Measurements from ENCODE around the gene YPEL3.
A peak's percentile ranks its signal among the peaks of the same experiment; 100 is the strongest.

The YPEL3 gene

DNA sequence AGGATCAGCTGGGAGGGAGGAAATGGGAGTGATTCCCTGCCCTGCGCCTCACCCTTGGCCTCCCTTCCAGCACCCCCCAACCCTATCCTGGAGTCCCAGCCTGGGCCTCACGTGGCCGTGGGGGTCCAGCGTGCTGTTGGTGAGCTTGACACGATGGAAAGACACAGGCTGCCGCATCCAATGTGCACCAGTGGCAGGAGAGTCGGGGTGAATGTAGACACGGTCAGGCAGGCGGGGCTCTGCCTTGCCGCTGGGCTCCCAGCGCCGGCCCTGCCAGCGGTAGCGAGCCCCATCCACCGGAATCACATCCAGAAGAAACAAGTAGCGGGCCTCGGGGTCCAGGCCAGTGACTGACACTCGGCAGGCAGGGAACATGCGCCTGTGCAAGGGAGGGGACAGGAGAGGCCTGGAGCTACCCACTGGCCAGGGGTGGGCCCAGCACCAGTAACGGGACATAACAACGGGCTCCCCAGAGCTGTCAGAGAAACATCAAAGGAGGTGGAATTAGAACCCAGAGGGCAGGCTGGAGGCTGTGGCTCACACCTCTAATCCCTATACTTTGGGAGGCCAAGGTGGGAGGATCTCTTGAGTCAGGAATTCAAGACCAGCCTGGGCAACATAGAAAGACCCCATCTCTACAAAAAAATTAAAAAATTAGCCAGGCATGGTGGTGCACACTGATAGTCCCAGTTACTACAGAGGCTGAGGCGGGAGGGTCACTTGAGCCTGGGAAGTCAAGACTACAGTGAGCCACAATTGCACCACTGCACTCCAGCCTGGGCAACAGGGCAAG lies 7.0 kb downstream of the YPEL3 start:
- no peak for DNase-seq

- no peak for DNase-seq
These were observed 7.7 kb downstream of the YPEL3 start for GRCh38 chr16:30088237-30088831.

DNA sequence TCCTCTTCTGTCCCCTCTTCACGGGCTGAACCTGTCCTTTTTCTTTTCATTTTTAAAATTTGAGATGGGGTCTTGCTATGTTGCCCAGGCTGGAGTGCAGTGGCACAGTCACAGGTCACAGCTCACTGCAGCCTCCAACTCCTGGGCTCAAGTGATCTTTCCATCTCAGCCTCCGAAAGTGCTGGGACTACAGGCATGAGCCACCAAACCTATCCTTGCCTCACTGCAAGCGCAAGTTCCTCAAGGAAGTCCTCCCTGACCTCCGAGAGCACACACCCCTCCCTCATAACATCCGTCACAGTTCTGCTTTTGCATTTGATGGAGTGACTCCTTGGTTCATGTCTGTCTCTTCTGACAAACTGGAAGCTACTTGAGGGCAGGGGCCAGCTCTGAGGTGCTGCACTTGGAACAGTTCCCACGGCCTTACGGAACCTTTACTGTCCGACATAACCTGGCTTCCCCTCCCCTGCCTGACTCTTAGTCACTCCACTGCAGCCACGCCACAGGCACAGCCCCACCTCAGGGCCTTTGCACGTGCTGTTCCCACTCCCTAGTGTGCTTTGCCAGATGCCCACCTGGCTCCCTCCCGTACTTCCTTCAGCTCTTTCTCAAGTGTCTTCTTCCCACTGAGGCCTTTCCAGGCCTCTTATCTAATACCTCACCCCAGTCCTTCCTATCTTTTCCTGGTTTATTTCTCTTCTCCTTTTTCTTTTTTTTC lies 8.7 kb downstream of the YPEL3 start:
- DNase-seq: no peak

DNA sequence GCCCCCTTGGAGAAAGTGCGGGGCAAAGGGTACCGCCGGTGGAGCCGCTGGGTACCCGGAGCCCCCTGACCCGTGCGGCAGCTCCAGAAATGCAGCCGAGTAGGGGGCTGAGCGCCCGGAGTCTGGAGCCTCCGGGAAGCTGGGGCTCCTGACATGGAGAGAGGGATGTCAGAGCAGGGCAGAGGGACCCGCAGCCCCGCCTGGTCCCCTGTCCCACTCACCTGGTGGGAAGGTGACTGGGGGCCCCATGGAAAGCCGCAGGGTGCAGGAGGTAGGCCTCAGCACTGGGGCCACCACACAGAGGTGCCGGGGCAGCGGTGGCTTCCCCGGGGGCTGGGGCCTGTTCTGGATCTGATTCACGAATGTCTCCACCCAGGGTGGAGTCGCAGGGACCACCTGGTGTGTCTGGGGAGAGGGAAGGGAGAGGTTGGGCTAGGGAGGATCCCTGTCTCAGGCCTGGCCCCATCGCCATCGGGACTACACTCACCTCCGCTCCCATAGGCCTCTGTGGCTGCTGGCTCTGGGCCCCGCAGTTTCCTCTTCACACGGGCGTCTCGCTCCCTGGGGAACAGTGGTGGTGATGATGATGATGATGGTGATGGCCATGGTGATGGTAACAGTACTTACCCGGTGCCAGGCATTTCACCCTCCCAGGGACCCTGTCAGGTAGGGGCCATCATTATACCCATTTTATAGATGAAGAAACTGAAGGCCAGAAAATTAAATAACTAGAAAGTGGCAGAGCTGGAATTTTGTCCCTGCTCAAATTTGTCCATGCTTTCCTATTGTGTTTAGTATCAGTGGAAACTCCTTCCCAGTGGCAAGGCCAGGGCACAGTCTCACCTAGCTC lies 9.5 kb downstream of the YPEL3 start:
- no peak for DNase-seq

GRCh38 chr16:30085820-30086219 lies 10.2 kb downstream of the YPEL3 start:
- DNase-seq: no peak

DNA sequence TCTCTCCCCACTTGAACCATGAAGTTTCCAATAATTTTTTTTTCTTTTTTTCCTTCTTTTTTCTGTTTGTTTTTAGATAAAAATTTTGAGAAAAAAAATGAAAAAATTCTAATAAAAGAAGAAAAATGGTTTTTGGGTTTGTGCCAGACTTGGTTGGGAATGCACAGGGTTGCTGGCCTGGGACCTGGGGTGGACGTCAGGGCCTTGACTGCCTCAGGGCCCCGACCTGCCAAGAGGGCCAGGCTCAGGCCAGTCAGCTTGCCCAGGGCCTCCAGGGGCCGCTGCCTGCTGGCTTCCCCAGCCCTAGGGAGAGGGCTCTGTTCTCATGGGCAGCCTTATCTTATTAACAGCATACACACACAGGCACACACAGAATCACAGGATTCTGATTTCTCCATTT lies 10.8 kb downstream of the YPEL3 start:
- DNase-seq: no peak

DNA sequence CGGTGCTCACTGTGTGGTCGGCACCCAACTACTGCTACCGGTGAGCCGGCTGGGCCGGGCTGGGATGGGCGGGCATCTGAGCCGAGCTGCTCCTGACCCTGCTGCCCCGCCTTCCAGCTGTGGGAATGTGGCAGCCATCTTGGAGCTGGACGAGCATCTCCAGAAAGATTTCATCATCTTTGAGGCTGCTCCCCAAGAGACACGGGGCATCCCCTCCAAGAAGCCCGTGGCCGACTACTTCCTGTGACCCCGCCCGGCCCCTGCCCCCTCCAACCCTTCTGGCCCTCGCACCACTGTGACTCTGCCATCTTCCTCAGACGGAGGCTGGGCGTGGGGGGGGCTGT lies 11.2 kb downstream of the YPEL3 start:
- no peak for DNase-seq

DNA sequence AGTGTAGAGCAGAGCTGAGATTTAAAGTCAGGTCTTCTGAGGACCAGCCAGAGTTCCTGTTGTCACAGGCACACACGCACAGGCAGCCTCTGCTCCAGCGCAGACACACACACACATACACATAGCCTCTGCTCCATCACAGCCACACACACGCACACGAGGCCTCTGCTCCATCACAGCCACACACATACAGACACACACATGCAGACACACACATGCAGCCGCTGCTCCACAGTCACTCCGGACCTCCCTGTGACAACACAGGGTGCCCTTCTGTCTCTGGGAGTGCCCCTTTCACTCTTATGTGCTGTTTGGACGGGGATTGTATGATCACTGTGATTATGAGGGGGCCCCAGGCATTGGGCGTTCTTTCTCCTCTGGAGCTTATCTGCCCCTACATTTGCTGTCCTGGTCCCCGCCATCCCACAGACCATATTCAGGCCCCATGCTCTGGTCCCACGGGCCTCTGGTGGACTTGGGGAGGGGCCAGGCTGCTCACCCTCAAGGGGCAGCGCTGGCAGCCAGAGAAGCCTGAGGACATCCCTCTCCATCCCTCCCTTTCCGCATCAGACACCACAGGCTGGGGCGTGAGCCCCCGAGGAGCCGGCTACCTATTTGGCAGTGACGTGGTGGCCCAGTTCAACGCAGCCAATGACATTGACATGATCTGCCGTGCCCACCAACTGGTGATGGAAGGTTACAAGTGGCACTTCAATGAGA lies 11.8 kb downstream of the YPEL3 start:
- no peak for DNase-seq

DNA sequence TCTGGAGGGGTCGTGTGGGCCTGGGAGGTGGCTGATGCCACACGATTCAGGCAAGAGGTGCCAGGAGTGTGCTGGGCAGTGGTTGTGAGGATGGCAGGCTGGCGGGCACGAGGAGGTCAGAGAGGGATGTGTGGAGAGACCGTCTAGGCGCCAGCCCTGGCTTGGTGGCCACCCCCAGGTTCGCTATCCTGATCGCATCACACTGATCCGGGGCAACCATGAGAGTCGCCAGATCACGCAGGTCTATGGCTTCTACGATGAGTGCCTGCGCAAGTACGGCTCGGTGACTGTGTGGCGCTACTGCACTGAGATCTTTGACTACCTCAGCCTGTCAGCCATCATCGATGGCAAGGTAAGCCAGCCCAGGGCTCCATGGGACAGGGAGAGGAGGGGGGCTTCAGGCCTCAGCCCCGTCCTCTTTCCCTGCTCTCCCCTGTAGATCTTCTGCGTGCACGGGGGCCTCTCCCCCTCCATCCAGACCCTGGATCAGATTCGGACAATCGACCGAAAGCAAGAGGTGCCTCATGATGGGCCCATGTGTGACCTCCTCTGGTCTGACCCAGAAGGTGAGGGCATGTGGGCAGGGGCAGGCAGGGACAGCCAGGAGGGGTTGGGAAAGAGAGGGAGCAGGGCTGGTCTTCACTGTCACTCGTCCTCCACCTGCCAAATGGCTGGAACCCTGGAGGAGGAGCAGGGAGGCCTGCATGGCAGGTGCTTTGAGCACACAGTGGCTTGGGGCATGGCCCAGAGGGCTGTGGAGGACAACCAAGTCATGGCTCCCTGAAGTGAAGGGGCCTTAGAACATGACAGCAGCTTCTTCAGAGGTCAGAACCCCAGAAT lies 12.6 kb downstream of the YPEL3 start:
- no peak for DNase-seq

DNA sequence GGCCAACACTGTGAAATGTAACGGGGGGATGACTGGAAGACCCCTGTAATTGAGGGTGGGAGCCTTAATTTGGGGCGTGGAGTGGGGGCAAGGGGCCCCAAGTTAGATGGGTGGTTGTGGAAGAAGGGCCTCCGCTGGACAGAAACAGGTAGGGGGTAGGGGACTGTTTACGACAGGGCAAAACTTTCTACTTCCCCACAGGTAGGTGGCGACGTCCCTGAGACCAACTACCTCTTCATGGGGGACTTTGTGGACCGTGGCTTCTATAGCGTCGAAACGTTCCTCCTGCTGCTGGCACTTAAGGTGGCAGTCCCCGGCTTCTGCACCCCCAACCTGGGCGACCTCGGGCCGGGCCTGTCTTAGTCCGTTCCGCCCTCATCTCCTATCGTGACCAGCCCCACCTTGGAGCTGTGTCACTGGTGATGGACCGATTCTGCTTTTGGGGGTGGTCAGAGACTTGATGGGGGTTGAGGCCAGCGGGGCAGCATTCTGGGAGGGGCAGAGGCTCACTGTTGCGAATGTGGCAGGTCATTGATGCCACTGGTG lies 13.4 kb downstream of the YPEL3 start:
- no peak for DNase-seq

DNA sequence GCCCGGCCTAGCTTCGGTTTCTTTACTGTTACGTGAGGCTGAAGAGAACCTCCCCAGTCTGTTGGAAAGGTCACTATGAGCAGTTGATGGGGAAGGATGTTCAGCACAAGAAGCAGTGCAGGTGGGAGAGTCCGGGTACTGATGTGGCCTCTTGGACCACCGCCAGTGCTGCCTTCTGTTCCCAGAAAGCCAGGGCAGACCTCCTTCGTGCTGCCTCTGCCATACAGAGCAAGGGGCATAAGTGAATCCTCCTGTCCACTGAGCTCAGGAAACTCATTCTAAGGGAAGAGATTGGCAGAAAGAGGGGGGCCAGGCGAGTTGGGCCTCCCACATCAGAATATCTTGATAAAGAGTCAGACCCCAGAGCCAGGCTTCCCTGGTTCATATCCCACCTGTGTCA lies 16.5 kb downstream of the YPEL3 start:
- no peak for DNase-seq

GRCh38 chr16:30078744-30079143 lies 17.3 kb downstream of the YPEL3 start:
- DNase-seq: no peak

- no peak for DNase-seq
These were observed 18.4 kb downstream of the YPEL3 start for GRCh38 chr16:30077656-30078055.

GRCh38 chr16:30076276-30076791 lies 19.7 kb downstream of the YPEL3 start:
- no peak for DNase-seq

DNA sequence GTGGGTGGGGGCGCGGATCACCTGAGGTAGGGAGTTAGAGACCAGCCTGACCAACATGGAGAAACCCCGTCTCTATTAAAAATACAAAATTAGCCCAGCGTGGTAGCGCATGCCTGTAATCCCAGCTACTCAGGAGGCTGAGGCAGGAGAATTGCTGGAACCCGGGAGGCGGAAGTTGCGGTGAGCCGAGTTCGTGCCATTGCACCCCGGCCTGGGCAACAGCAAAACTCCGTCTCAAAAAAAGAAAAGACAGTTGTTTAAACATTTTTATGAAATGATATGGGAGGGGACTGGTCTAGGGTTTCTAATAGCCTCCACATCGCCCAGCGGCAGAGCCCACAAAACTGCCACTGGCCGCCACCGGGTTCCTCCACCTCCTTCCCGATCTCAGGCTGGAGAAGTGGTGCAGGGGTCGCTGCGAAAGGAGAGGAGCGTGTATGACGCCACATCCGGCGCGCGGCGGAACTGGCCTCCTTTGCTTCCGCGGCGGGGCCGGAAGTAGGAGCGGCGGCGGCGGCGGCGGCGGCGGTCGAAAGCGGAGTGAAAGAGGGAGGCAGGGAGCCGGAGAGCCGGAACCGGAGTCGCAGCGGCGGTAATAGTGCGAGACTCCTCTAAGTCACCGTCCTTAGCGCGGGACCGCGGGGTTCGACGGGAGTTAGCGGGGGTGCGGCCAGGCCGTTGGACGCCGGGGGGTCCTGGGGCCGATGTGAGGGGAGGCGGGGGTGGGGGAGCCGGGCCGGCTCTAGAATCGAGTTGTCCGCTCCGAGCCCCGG lies 20.3 kb downstream of the YPEL3 start, which contains the start of gene PPP4C:
TSS of gene PPP4C (plus strand) at position 492 of the 773 bp plus-strand sequence. CDS start 384 bp downstream, outside the sequence.
- DNase-seq: peak; percentile 53

DNA sequence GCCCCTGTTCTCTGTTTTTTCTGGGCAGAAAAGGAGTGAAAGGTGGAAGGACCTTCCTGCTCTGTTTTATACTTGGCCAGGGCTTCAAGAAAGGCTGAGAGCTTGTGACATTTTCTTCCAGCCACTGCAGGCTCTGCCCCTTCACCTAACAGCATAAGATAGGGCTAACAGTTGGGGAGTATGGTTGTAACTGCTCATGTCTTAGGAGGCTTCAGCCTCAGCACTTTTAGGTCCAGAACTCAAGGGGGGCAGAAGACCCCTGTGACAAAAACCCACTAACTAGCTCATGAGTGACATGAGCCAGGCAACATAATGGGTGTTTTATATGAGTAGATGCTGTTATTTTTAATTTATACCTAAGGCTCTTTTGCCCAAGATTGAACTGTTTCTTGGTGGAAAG lies 25.5 kb downstream of the YPEL3 start:
- DNase-seq: no peak

GRCh38 chr16:30069611-30070462 lies 26.2 kb downstream of the YPEL3 start:
- no peak for DNase-seq

- no peak for DNase-seq
These were observed 27.0 kb downstream of the YPEL3 start for GRCh38 chr16:30068750-30069610.

All from NCI-H1048 (cell line).